Measurements from ENCODE around the gene TMCC1.

DNA sequence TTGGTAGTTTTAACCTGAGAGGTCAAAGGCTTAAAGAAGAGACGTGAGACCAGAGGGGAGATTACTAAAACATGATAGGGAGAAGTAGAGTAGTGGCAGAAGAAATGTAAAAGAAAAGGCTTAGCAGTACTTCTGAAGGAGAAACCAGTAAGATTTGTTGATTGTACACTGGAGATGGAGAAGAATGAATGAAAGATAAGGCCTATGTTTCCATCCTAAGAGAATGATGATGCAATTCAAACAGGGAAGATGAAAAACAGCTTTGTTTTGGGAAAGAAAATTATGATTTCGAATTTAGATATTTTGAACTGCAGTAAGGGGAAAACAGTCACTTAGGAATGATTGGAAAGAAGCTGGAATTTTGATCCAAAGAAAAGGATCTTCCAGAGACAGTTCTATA, 189.6 kb downstream of the TMCC1 start:
- TF ChIP-seq POLR2AphosphoS5 (IDR thresholded peaks at IDR 0.05; ENCODE audit: borderline replicate concordance, low read depth, low read length) (no peak), EZH2 (IDR thresholded peaks at IDR 0.05) (no peak), FOXP2 (optimal IDR thresholded peaks at IDR 0.05; ENCODE audit: control extremely low read depth, extremely low read length, insufficient read depth) (no peak)
